GM19099 (cell line): Measurements from ENCODE around the gene RTP1.

ENCODE experiments used
- POLR2A ChIP-seq: IDR thresholded peaks from 3 replicates; pipeline ENCODE4 v1.6.1; 2011; ENCODE audit warnings: low read depth; ENCODE audit not compliant: insufficient read length; ENCODE audit errors: extremely low read depth

Gene RTP1

DNA sequence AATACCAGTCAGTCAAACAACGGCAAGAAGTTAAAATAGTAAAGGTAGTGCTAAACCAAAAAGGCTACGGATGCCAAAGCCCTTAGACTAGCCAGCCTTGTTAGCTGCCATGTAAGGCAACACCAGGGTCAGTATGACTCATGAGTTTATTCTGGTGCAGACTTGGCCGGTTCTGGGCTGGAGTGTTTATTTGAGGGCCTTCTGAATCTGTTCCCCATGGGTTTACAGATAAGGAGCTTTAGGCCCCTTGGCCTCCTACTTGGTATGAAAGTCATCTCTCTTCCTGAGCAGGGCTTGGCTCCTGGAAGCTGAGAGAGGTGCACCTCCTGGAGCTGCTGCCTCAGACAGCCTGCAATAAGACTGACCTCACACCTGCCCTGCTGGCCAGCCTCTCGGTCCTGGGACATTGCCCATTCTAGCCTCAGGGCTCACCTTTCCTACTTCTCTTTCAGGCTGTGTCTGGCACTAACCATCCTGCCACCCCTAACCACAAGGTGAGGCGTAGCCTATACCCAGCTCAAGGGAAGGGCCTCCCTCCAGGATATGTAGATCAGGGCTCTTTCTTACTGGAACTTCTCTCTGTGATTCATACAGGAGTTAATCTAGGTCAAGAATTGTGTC lies 10.4 kb upstream of the RTP1 start:
- TF ChIP-seq POLR2A, result no peak

DNA sequence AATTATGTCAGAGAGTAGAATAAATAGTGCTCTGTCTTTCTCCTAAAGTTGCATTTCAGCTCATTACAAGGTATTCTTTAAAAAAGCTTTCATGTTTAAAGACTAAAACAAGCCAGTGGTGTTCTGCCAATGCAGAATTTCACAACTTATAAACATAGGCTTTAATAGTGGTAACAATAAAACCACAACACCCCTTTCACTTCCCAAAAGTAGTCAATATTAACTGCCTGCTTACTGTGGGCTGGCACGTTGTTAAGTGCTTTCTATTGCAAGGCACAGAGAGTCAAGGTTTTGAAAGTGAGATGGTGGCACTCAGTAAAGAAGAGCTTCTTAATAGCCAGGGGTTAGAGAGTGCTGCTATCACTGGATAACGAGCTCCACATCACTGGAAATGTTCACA lies 8.4 kb upstream of the RTP1 start:
- no peak for TF ChIP-seq POLR2A

GRCh38 chr3:187191271-187191670 lies 6.0 kb upstream of the RTP1 start:
- no peak for TF ChIP-seq POLR2A

DNA sequence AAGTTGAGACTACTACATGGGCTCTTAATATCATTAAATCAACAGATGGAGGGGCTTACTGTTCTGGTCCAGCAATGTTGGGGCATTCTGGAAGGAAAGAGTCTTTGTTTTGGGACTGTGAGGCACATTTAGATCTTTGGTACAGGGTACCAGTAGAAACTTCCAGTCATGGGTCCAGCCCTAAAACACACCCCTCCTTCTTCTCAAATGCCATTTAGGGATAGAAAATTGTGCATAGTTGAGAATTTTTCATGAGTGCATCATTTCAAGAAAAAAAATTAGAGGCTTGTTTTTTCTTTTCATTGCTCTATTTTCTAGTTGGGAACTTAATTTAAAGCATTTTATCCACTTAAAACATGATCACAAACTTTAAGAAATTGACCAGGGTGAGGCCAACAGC lies 4.1 kb upstream of the RTP1 start:
- no peak for TF ChIP-seq POLR2A

DNA sequence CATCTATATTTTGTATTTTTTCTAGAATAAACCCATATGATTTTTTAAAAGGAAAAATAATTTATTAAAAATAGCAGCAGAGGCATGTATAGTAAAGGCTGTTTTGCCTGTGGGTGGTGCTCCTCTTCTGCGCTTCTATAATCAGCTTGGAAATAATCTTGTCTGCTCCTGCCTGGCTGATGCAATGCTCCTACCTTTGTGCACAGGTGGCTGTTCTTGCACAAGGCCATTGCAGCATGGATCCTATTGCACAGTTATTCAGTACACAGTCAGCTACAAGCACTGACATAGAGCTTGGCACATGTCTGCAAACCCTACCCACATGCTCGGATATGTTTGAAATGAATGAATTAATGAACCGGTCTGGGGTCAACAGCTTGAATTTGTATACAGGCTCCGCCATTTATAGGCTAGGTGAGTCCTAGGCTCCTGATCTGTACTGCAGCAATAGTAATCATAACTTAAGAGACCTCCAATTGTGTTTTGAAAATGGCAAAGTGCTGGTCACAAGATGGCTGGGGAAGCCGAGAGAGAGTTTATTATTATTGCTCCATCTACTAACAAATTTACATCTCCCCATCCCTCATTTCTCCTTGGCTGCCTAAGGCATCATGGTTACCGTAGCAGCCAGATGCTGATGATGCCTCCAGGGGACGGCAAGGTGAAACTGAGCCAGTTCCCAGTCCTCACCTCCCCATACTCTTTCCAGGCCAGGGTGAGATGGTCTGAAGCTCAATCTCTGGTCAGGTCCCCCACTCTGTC lies 532 bp upstream of the RTP1 start:
- no peak for TF ChIP-seq POLR2A

GRCh38 chr3:187198490-187198889 lies 1.2 kb downstream of the RTP1 start:
- TF ChIP-seq POLR2A, result no peak

DNA sequence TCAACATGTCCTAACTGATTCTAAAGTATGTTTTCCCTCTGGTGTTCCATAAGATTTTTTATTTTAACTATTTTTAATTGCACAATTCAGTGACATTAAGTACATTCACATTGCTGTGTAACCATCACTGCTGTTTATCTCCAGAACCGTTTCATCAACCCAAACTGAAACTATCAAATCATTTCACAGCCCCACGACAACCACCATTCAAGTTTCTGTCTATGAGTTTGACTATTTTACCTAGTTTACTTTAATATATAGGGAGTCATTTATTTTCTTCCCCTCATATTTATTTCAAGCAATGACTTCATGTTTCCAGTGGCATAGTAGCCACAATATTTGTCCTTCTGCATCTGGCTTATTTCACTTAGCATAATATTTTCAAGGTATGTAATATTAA lies 8.4 kb downstream of the RTP1 start:
- TF ChIP-seq POLR2A, result no peak

DNA sequence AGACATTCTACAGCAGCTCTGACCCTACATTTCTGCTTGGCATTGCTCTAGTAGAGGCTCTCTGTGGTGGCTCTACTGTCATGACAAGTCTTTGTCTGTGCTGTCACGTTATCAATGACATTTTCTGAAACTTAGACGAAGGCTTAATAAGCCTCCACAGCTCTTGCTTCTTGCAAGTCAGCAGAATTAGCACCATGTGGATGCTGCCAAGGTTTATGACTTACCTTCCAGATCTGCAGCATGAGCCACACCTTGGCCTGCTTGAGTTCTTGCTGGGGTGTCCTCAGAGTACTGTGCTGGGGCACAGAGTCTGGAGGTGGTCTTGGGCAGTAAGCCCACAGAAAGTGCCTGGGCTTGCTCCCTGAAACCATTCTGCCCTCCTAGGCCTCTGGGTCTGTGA lies 9.8 kb downstream of the RTP1 start:
- TF ChIP-seq POLR2A, result no peak

GRCh38 chr3:187207624-187208023 lies 10.3 kb downstream of the RTP1 start:
- TF ChIP-seq POLR2A, result no peak

DNA sequence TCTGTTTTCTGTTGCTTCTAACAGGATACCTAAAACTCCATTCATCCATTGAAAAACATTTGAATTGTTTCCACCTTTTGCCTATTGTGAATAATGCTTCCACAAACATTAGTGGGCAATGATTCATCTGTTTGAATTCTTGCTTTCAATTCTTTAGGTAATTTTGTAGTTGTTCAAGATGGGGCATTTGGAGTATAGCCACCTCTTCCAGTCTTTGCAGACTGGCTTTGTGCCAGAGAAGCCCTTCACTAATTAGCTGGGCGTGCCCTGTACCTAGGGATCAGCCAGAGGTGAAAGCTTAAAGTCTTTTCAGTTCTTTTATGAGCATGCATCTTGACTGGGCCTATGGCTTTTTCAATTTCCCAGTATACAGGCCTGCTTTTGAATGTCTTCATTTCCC lies 10.9 kb downstream of the RTP1 start:
- no peak for TF ChIP-seq POLR2A

DNA sequence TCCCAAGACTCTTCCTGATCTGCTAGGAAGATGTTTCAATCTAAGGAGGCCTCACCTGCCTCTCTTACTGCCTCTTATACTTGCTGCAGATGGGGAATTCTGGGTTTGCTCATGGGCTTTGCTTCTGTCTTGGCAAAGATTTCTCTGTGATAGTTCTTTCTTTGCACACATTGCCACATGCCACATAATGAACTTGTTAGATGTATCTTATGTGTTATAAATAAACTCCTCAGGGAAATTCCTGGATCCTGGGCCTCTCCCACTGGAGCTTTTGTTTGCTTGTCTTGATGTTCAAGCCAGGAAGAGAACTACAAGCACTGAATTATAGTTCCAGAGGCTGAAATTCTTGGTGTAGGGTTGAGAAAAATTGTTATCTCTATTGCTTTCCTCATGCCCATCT lies 12.2 kb downstream of the RTP1 start:
- no peak for TF ChIP-seq POLR2A

GRCh38 chr3:187210091-187210490 lies 12.8 kb downstream of the RTP1 start:
- TF ChIP-seq POLR2A, result no peak

- no peak for TF ChIP-seq POLR2A
Measured at GRCh38 chr3:187210545-187211327, 13.4 kb downstream of the RTP1 start.

DNA sequence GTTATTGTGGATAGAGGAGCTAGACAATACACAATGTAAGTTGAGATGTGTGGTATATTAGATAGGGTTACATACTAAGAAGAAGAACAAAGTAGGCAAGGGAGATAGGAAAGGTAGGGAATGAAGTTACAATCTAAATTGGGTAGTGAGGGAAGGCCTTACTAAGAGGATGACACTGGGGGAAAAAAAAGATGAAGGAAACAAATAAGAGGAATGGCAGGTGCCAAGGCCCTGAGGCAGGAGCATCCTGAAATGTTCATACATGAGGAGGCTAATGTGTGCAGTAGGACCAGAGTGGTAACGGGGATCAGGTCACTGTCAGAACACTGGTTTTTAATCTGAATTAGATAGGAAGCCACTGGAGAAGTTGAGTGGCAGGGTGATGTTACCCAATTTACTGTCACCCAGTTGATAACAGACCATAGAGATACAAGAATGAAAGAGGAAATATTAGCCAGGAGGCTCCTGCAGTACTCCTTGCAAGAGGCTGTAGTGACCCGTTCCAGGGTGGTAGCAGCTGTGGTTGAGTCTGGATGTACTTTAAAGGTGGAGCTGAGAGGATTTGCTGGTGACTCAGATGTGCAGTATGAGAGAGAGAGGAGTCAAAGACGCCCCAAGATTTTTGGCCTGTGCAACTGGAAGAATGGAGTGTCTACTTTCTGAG lies 14.4 kb downstream of the RTP1 start:
- TF ChIP-seq POLR2A, result no peak

- no peak for TF ChIP-seq POLR2A
Measured at GRCh38 chr3:187212196-187212545, 14.9 kb downstream of the RTP1 start.
